WTC11 (cell line): ENCODE measurements around the gene ESPN. TPM values are rescaled to one million over a fixed set of nuclear protein-coding genes. Genes with fewer than 3 reads are reported as not detected.

Experiments
- ATAC-seq: fragments of 200-7000 bp; cut with Tn5 transposase; 2 replicates; pipeline ENCODE4 v1.10.0; 2021; ENCODE audit warnings: mild to moderate bottlenecking, moderate library complexity
- CTCF ChIA-PET: fragments of 300-600 bp; sonication (Branson Sonifier 250); formaldehyde crosslinking; loops from one replicate; lab custom pipeline; 2021; ENCODE audit warnings: antibody characterized with exemption; lab: Charles Lee
- POLR2A ChIA-PET: fragments of 350-600 bp; sonication (Branson Sonifier 250); formaldehyde crosslinking; loops from one replicate; lab custom pipeline; 2021; ENCODE audit warnings: antibody characterized with exemption; lab: Charles Lee
- DNase-seq: peaks from one replicate; pipeline ENCODE4 v3.0.0; 2021; ENCODE audit warnings: low spot score
- H3K27ac Mint-ChIP-seq: 2 replicates; pipeline ENCODE4 v1.8.0; 2021; ENCODE audit warnings: mixed read lengths
- H3K27me3 Mint-ChIP-seq: 2 replicates; pipeline ENCODE4 v1.8.0; 2021; ENCODE audit warnings: low read depth, mild to moderate bottlenecking, moderate library complexity, mixed read lengths
- H3K36me3 Mint-ChIP-seq: 2 replicates; pipeline ENCODE4 v1.8.0; 2021; ENCODE audit warnings: mixed read lengths
- H3K4me1 Mint-ChIP-seq: 2 replicates; pipeline ENCODE4 v1.8.0; 2022; ENCODE audit warnings: mixed read lengths
- H3K4me3 Mint-ChIP-seq: 2 replicates; pipeline ENCODE4 v1.8.0; 2021; ENCODE audit warnings: mild to moderate bottlenecking, moderate library complexity, mixed read lengths
- H3K9me3 Mint-ChIP-seq: 2 replicates; pipeline ENCODE4 v1.8.0; 2021; ENCODE audit warnings: mixed read lengths
- ATF3 ChIP-seq: sonication (generic); formaldehyde crosslinking; conservative IDR thresholded peaks from 2 replicates; pipeline ENCODE4 v1.8.1; 2022; ENCODE audit warnings: mild to moderate bottlenecking, missing genetic modification reagents
- CREM ChIP-seq: sonication (generic); formaldehyde crosslinking; IDR thresholded peaks from 2 replicates; pipeline ENCODE4 v1.8.1; 2022; ENCODE audit warnings: mild to moderate bottlenecking, missing genetic modification reagents, moderate library complexity
- CTCF ChIP-seq: fragments of 200-600 bp; IDR thresholded peaks from 2 replicates; pipeline ENCODE4 v1.8.0; 2022; ENCODE audit warnings: antibody characterized with exemption
- ESRRA ChIP-seq: sonication (generic); formaldehyde crosslinking; IDR thresholded peaks from 2 replicates; pipeline ENCODE4 v1.8.1; 2022; ENCODE audit warnings: mild to moderate bottlenecking, missing genetic modification reagents, borderline replicate concordance
- FOXK1 ChIP-seq: sonication (generic); formaldehyde crosslinking; IDR thresholded peaks from 2 replicates; pipeline ENCODE4 v1.8.0; 2022; ENCODE audit warnings: mild to moderate bottlenecking, moderate library complexity, missing genetic modification reagents
- FOXP1 ChIP-seq: sonication (generic); formaldehyde crosslinking; IDR thresholded peaks from 2 replicates; pipeline ENCODE4 v1.8.0; 2022; ENCODE audit warnings: missing genetic modification reagents, mild to moderate bottlenecking, moderate library complexity, borderline replicate concordance
- FOXP4 ChIP-seq: sonication (generic); formaldehyde crosslinking; IDR thresholded peaks from 2 replicates; pipeline ENCODE4 v1.8.0; 2022; ENCODE audit warnings: mild to moderate bottlenecking, missing genetic modification reagents
- GABPB1 ChIP-seq: sonication (generic); formaldehyde crosslinking; IDR thresholded peaks from 2 replicates; pipeline ENCODE4 v1.8.1; 2023; ENCODE audit warnings: mild to moderate bottlenecking, missing genetic modification reagents
- HMGXB4 ChIP-seq: sonication (generic); formaldehyde crosslinking; IDR thresholded peaks from 2 replicates; pipeline ENCODE4 v1.8.1; 2023; ENCODE audit warnings: mild to moderate bottlenecking, moderate library complexity, missing genetic modification reagents
- KAT7 ChIP-seq: sonication (generic); formaldehyde crosslinking; IDR thresholded peaks from 2 replicates; pipeline ENCODE4 v1.8.1; 2023; ENCODE audit warnings: missing genetic modification reagents, mild to moderate bottlenecking, borderline replicate concordance
- MLX ChIP-seq: sonication (generic); formaldehyde crosslinking; IDR thresholded peaks from 2 replicates; pipeline ENCODE4 v1.8.1; 2023; ENCODE audit warnings: mild to moderate bottlenecking, missing genetic modification reagents, moderate library complexity
- PRRX2 ChIP-seq: fragments of 250-450 bp; sonication (Bioruptor Pico); IDR thresholded peaks from 2 replicates; pipeline ENCODE4 v1.8.0; 2021; ENCODE audit warnings: mild to moderate bottlenecking
- RORB ChIP-seq: fragments of 250-450 bp; sonication (Bioruptor Pico); IDR thresholded peaks from 2 replicates; pipeline ENCODE4 v1.9.0; 2021; ENCODE audit warnings: mild to moderate bottlenecking
- TCF7 ChIP-seq: sonication (generic); formaldehyde crosslinking; IDR thresholded peaks from 2 replicates; pipeline ENCODE4 v1.8.0; 2022; ENCODE audit warnings: mild to moderate bottlenecking, low read depth, missing genetic modification reagents, moderate library complexity
- ZNF138 ChIP-seq: sonication (generic); formaldehyde crosslinking; conservative IDR thresholded peaks from 2 replicates; pipeline ENCODE4 v1.8.1; 2022; ENCODE audit warnings: mild to moderate bottlenecking, moderate library complexity, missing genetic modification reagents
- ZNF317 ChIP-seq: sonication (generic); formaldehyde crosslinking; IDR thresholded peaks from 2 replicates; pipeline ENCODE4 v1.8.1; 2023; ENCODE audit warnings: low read depth, mild to moderate bottlenecking, moderate library complexity, missing genetic modification reagents, borderline replicate concordance
- ZSCAN18 ChIP-seq: fragments of 250-450 bp; sonication (Bioruptor Pico); IDR thresholded peaks from 2 replicates; pipeline ENCODE4 v2.1.2; 2022; ENCODE audit warnings: mild to moderate bottlenecking, moderate library complexity
- total RNA-seq: library from RNA; stranded (reverse); gene quantifications from 3 replicates; pipeline ENCODE4 v1.2.3, GENCODE V29; 2021

Gene ESPN
- total RNA-seq, 1 experiment from 2014 or later, result 46.1 TPM

- TF ChIP-seq ZSCAN18, result no peak
These were observed 83.7 kb downstream of the ESPN start (continued) for GRCh38 chr1:6508154-6508815.

- no peak for ATAC-seq
- Mint-ChIP-seq H3K4me3 (no peak overlapping the region), H3K4me1 (no peaks in the 10 kb centered on the region), H3K36me3 (no peaks in the 10 kb centered on the region), H3K27ac (no peak overlapping the region), H3K9me3 (no peaks in the 10 kb centered on the region), H3K27me3 (no peaks in the 10 kb centered on the region)
- TF ChIP-seq RORB (no peak), HMGXB4 (CRISPR knock-in tag) (no peak), GABPB1 (CRISPR knock-in tag) (no peak), KAT7 (CRISPR knock-in tag) (no peak), ESRRA (CRISPR knock-in tag) (no peak), ATF3 (CRISPR knock-in tag) (no peak), FOXP4 (CRISPR knock-in tag) (no peak), PRRX2 (CRISPR knock-in tag) (no peak), TCF7 (CRISPR knock-in tag) (no peak), MLX (CRISPR knock-in tag) (no peak), CTCF (no peak), FOXK1 (CRISPR knock-in tag) (no peak), ZNF138 (CRISPR knock-in tag) (no peak), FOXP1 (CRISPR knock-in tag) (no peak), CREM (CRISPR knock-in tag) (no peak), ZNF317 (CRISPR knock-in tag) (no peak)
- ChIA-PET POLR2A (no interaction called here), CTCF (interaction anchor here (0.7 to 1.5 kb wide), 5 partner anchors 10 to 123 kb away, joined by 3 to 6 read pairs (median 4); partner anchors contain the start of genes NOL9 and TAS1R1)
- DNase-seq, result no peak
These were observed 84.2 kb downstream of the ESPN start for GRCh38 chr1:6508816-6509189.
